Upper lobe of left lung (tissue), 6 donors: ENCODE results near the gene SECISBP2L. TPM values are rescaled to one million over a fixed set of nuclear protein-coding genes. Genes with fewer than 3 reads are reported as not detected.
A peak's percentile ranks its signal among the peaks of the same experiment; 100 is the strongest.
"Not testable (repeated sequence)": the region's sequence is repeated elsewhere in the genome, so short reads cannot be mapped to it uniquely, and the experiment has no call there.

Experiments
- ATAC-seq, 2 donors: fragments of 200-7000 bp; cut with Tn5 transposase; one replicate each; pipeline ENCODE4 v1.9.1; 2022; ENCODE audit warnings: mild to moderate bottlenecking in 2 of 2, moderate library complexity in 2 of 2; ENCODE audit not compliant: low FRiP score in 2 of 2
- DNase-seq, 2 donors: peaks; one replicate each; pipeline ENCODE4 v3.0.0-alpha.2; 2019 to 2020
- H3K27ac ChIP-seq, 4 donors: fragments of 200-600 bp; sonication (generic); one replicate each; pipeline ENCODE4 v1.5.1; 2016 to 2019
- H3K27me3 ChIP-seq, 4 donors: fragments of 200-600 bp; sonication (generic); one replicate each; pipeline ENCODE4 v1.5.1; 2017 to 2019
- H3K36me3 ChIP-seq, 4 donors: fragments of 200-600 bp; sonication (generic); one replicate each; pipeline ENCODE4 v1.5.1; 2016 to 2019
- H3K4me1 ChIP-seq, 4 donors: fragments of 200-600 bp; sonication (generic); one replicate each; pipeline ENCODE4 v1.5.1; 2018 to 2019
- H3K4me3 ChIP-seq, 4 donors: fragments of 200-600 bp; sonication (generic); one replicate each; pipeline ENCODE4 v1.5.1; 2017 to 2019; ENCODE audit warnings: mild to moderate bottlenecking in 2 of 4, moderate library complexity in 1 of 4
- H3K9me3 ChIP-seq, 4 donors: fragments of 200-600 bp; sonication (generic); one replicate each; pipeline ENCODE4 v1.5.1; 2018 to 2019
- CTCF ChIP-seq, 6 experiments: fragments of 450-650 bp in 4 of 6; fragments of 200-600 bp in 2 of 6; sonication (generic) in 2 of 6; IDR thresholded peaks; one replicate each; pipeline ENCODE4 v1.5.1; 2016 to 2019; ENCODE audit warnings: antibody characterized with exemption in 6 of 6
- EP300 ChIP-seq, 4 donors: sonication (generic); formaldehyde crosslinking; IDR thresholded peaks; one replicate each; pipeline ENCODE4 v1.5.1; 2017; ENCODE audit warnings: antibody characterized with exemption in 4 of 4, control low read depth in 2 of 4
- POLR2A ChIP-seq, 4 donors: fragments of 450-650 bp; IDR thresholded peaks; one replicate each; pipeline ENCODE4 v1.5.1; 2016 to 2017; ENCODE audit warnings: antibody characterized with exemption in 4 of 4, mild to moderate bottlenecking in 2 of 4
- POLR2AphosphoS5 ChIP-seq, 2 donors: sonication (generic); formaldehyde crosslinking; IDR thresholded peaks; one replicate each; pipeline ENCODE4 v1.5.1; 2017; ENCODE audit warnings: antibody characterized with exemption in 2 of 2
- WGBS, 2 donors: methylation state at CpG; one replicate each; pipeline ENCODE4 v1.1.5; 2017 to 2018; 5-methylcytosine and 5-hydroxymethylcytosine counted together
- total RNA-seq, 6 donors: library from RNA; depleted of rRNA in 4 of 6; stranded (reverse); fragments of >200 nt in 4 of 6; gene quantifications; one replicate each; pipeline versions ENCODE4 v1.1.0 to v1.2.1, GENCODE V29; 2016 to 2021
- donor health status: DM: no; HTN: no; CAD: no; lungs with moderate emphysema.
- donor health status: DM: no; HTN: yes; CAD: no; lungs with severe emphysema.

SECISBP2L gene
- total RNA-seq, 6 donors from 2014 or later: 71.4 to 286 (median 155) TPM

- H3K4me3 ChIP-seq: peak overlapping the region in 2 of 4 donors; percentile 51 to 58
- TF ChIP-seq POLR2A (IDR thresholded peaks at IDR 0.05) (no peak), CTCF (IDR thresholded peaks at IDR 0.05) (no peak), POLR2AphosphoS5 (IDR thresholded peaks at IDR 0.05) (no peak), EP300 (IDR thresholded peaks at IDR 0.05) (no peak)
- no peaks in the 10 kb centered on the region for H3K9me3 ChIP-seq
- no peak for ATAC-seq
- no peaks in the 10 kb centered on the region for H3K36me3 ChIP-seq
- H3K27me3 ChIP-seq: no peaks in the 10 kb centered on the region
- H3K27ac ChIP-seq: no peak overlapping the region
- 81 to 86% methylated on average over 15 to 17 of the region's 17 CpGs for WGBS, 2 donors
- peak in 1 of 2 donors; percentile 3 for DNase-seq
- H3K4me1 ChIP-seq: peaks cover 0 to 12% (median 11%) of the 10 kb centered on the region in 4 donors
Observed at GRCh38 chr15:48976444-48977088, 69.7 kb downstream of the SECISBP2L start.

GRCh38 chr15:48975472-48976419, 70.5 kb downstream of the SECISBP2L start:
- TF ChIP-seq CTCF (IDR thresholded peaks at IDR 0.05) (peak; percentile 93 to 99 (median 94)), POLR2A (IDR thresholded peaks at IDR 0.05) (no peak)

GRCh38 chr15:48974882-48975281, 71.4 kb downstream of the SECISBP2L start:
- no peak overlapping the region for H3K4me3 ChIP-seq
- no peaks in the 10 kb centered on the region for H3K27me3 ChIP-seq
- ATAC-seq (no peak), DNase-seq (no peak)
- peaks cover 0 to 12% (median 11%) of the 10 kb centered on the region in 4 donors for H3K4me1 ChIP-seq
- no peaks in the 10 kb centered on the region for H3K36me3 ChIP-seq
- no peak overlapping the region for H3K27ac ChIP-seq
- H3K9me3 ChIP-seq: no peaks in the 10 kb centered on the region
- WGBS, 2 donors: 81 to 86% methylated on average over 2 of the region's 2 CpGs
- TF ChIP-seq POLR2A (IDR thresholded peaks at IDR 0.05): no peak
- TF ChIP-seq CTCF (IDR thresholded peaks at IDR 0.05): no peak
- no peak for TF ChIP-seq POLR2AphosphoS5 (IDR thresholded peaks at IDR 0.05)
- TF ChIP-seq EP300 (IDR thresholded peaks at IDR 0.05): no peak

More at GRCh38 chr15:48975472-48976419, 70.5 kb downstream of the SECISBP2L start:
- ATAC-seq (peak; percentile 91 to 98), DNase-seq (peak; percentile 76 to 96)
- Histone ChIP-seq H3K27ac (peak overlapping the region in 2 of 4 donors; percentile 28 to 66), H3K36me3 (no peaks in the 10 kb centered on the region), H3K4me1 (peaks cover 0 to 12% (median 11%) of the 10 kb centered on the region in 4 donors), H3K4me3 (peak overlapping the region; percentile 29 to 58 (median 42)), H3K9me3 (no peaks in the 10 kb centered on the region), H3K27me3 (no peaks in the 10 kb centered on the region)
- WGBS, 2 donors: 15 to 26% methylated on average over 14 to 32 of the region's 53 CpGs

GRCh38 chr15:48972750-48973503, 73.3 kb downstream of the SECISBP2L start:
- no peaks in the 10 kb centered on the region for H3K27me3 ChIP-seq
- no peak overlapping the region for H3K4me3 ChIP-seq
- H3K36me3 ChIP-seq: no peaks in the 10 kb centered on the region
- WGBS, 2 donors: 95 to 97% methylated on average over 25 to 34 of the region's 35 CpGs
- H3K9me3 ChIP-seq: no peaks in the 10 kb centered on the region
- no peak overlapping the region for H3K27ac ChIP-seq
- peak in 1 of 2 donors; percentile 71 for DNase-seq
- TF ChIP-seq POLR2AphosphoS5 (IDR thresholded peaks at IDR 0.05) (no peak), POLR2A (IDR thresholded peaks at IDR 0.05) (no peak), CTCF (IDR thresholded peaks at IDR 0.05) (no peak), EP300 (IDR thresholded peaks at IDR 0.05) (no peak)
- ATAC-seq: no peak
- peaks cover 0 to 12% (median 11%) of the 10 kb centered on the region in 4 donors for H3K4me1 ChIP-seq

GRCh38 chr15:48970926-48971325, 75.3 kb downstream of the SECISBP2L start:
- H3K9me3 ChIP-seq, H3K36me3 ChIP-seq, DNase-seq, H3K27ac ChIP-seq, ATAC-seq, H3K4me3 ChIP-seq, H3K4me1 ChIP-seq, H3K27me3 ChIP-seq: not testable (repeated sequence)
- 66 to 70% methylated on average over 1 of the region's 1 CpG for WGBS, 2 donors
